ENCODE measurements around the gene ADCY2. TPM values are rescaled to one million over a fixed set of nuclear protein-coding genes. Genes with fewer than 3 reads are reported as not detected.

The ADCY2 gene
- total and polyA plus RNA-seq, 2 of the 13 experiments (the other 11 are each of a cell fraction or from before 2014, with no cell fraction given) = not detected

GRCh38 chr5:7425830-7426229 lies 29.9 kb downstream of the ADCY2 start:
- intact Hi-C loops (cut with micrococcal nuclease; ENCODE audit: unreplicated experiment) (no loop called here), in situ Hi-C loops (cut with HindIII; ENCODE audit: extremely low pct_ligation_motif_present, low pct_unique_long_range_greater_than_20kb) (no loop called here)
- POLR2A ChIA-PET = no interaction called here
- DNase-seq (ENCODE audit: low spot score) = no peak
- no TSS peak for BruUV-seq (replicated peaks)
- TF ChIP-seq ZNF124 (CRISPR knock-in tag; IDR thresholded peaks at IDR 0.05) = no peak
- no peak for TF ChIP-seq ZNF318 (CRISPR knock-in tag; IDR thresholded peaks at IDR 0.05)
- TF ChIP-seq KLF6 (CRISPR knock-in tag; IDR thresholded peaks at IDR 0.05) = no peak
- no peak for TF ChIP-seq NONO (IDR thresholded peaks at IDR 0.05)
- no peak for TF ChIP-seq NONO (CRISPR knock-in tag; conservative IDR thresholded peaks at IDR 0.05)
- no peak for TF ChIP-seq NFIB (CRISPR knock-in tag; IDR thresholded peaks at IDR 0.05; ENCODE audit: borderline replicate concordance)
- TF ChIP-seq XRCC5 (optimal IDR thresholded peaks at IDR 0.05; ENCODE audit: low read length) = no peak
- TF ChIP-seq ZNF430 (CRISPR knock-in tag; IDR thresholded peaks at IDR 0.05) = no peak
- no peak for TF ChIP-seq ZMYM3 (CRISPR knock-in tag; IDR thresholded peaks at IDR 0.05)
- TF ChIP-seq MED8 (CRISPR knock-in tag; IDR thresholded peaks at IDR 0.05; ENCODE audit: insufficient replicate concordance) = no peak
- Histone ChIP-seq H3K79me2 (ENCODE audit: insufficient read depth, low read length) (no peaks in the 10 kb centered on the region), H3K9me3 (ENCODE audit: low read length) (no peaks in the 10 kb centered on the region; the same call in 1 of the 2 replicates), H4K20me1 (ENCODE audit: insufficient read depth, low read length) (no peaks in the 10 kb centered on the region), H3K4me1 (ENCODE audit: insufficient read depth, low read length) (no peaks in the 10 kb centered on the region), H2AFZ (ENCODE audit: low read length) (no peak overlapping the region), H3K4me2 (ENCODE audit: low read depth, low read length) (no peak overlapping the region), H3K9ac (ENCODE audit: insufficient read depth, low read depth, low read length) (no peak overlapping the region), H3K4me3 (replicated peaks in 1 of 3; ENCODE audit: insufficient read depth in 1 of 3, low read depth in 2 of 3, low read length in 3 of 3) (no peak overlapping the region), H3K27ac (ENCODE audit: extremely low read length, insufficient read depth, low read length) (no peak overlapping the region), H3K27me3 (ENCODE audit: control insufficient read depth in 1 of 2, insufficient read depth in 2 of 2, low read length in 2 of 2) (no peaks in the 10 kb centered on the region), H3K36me3 (replicated peaks in 1 of 2; ENCODE audit: control insufficient read depth in 1 of 2, insufficient read depth in 2 of 2, low read length in 2 of 2) (no peaks in the 10 kb centered on the region)
- WGBS (ENCODE audit: low lambda C conversion rate) = 5% methylated on average over 2 of the region's 2 CpGs
- ATAC-seq = no peak
- CTCF ChIA-PET (ENCODE audit: low intra/inter-chr PET ratio, low total read pairs) = no interaction called here
- no peak for FAIRE-seq
